Posterior cingulate gyrus (tissue), 11 donors: ENCODE results near the gene CNKSR1.
A peak's percentile ranks its signal among the peaks of the same experiment; 100 is the strongest.

Source experiments
- DNase-seq, 10 donors: peaks; one replicate each; pipeline versions ENCODE4 v3.0.0 to v3.0.0-alpha.2; 2020 to 2021; ENCODE audit warnings: mixed read lengths in 3 of 10
- intact Hi-C: fragments of 100-400 bp; cut with DNase I; formaldehyde crosslinking; loops from one replicate; pipeline ENCODE4 v1.15.1; 2023

The CNKSR1 gene

GRCh38 chr1:26158908-26159742 is 18.2 kb upstream of the CNKSR1 start, which contains the start of gene FAM110D:
Gene FAM110D (plus strand): TSS chr1:26159079. CDS start chr1:26161292, 2,213 bp downstream.
- peak in 2 of 10 donors; percentile 4 to 72 for DNase-seq
- intact Hi-C loops: no loop called here

DNA sequence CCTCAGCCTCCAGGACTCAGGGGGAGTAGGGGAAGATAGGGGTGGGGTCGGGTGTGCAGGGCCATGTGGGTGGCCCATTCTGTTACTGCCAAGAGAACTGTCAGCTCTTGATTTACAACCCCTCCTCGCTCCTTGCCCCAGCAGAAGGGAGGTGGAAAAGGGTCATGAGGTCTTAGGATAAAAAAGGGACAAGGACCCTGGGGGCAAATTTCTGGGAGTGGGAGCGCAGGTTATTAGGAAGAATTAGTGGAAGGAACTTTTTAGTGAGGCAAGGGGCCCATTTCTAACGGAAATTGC is 17.6 kb upstream of the CNKSR1 start:
- peak in 2 of 10 donors; percentile 5 to 24 for DNase-seq
- intact Hi-C loops: loop anchor here (5.0 kb wide), 1 partner anchor 122 kb away; no protein-coding TSS in a partner anchor

- intact Hi-C loops: loop anchor here (5.0 kb wide), 1 partner anchor 123 kb away; no protein-coding TSS in a partner anchor
- DNase-seq: peak in 2 of 10 donors; percentile 23 to 68
Measured at GRCh38 chr1:26160527-26161414, 16.5 kb upstream of the CNKSR1 start.

DNA sequence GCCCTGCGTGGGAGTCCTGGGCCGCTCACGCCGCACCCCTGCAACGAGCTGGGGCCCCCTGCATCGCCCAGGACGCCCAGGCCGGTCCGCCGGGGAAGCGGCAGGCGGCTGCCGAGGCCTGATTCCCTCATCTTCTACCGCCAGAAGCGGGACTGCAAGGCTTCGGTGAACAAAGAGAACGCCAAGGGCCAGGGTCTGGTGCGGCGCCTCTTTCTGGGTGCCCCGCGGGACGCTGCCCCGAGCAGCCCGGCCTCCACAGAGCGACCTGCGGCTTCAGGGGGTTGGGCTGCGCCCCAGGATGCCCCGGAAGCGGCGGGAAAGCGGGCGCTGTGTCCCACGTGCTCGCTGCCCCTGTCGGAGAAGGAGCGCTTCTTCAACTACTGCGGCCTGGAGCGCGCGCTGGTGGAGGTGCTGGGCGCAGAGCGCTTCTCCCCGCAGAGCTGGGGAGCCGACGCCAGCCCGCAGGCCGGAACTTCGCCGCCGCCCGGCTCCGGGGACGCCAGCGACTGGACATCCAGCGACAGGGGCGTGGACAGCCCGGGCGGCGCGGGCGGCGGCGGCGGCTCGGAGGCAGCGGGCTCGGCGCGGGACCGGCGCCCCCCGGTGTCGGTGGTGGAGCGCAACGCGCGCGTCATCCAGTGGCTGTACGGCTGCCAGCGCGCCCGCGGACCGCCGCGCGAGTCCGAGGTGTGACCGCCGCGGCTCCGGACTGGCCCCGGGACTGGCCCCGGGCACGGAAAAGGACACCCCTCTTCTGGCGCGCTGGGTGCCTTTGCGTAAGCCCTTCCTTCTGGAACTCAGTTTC is 15.7 kb upstream of the CNKSR1 start:
- intact Hi-C loops: loop anchor here (5.0 kb wide), 1 partner anchor 124 kb away; no protein-coding TSS in a partner anchor
- DNase-seq: peak; percentile 43 to 94 (median 58)

DNA sequence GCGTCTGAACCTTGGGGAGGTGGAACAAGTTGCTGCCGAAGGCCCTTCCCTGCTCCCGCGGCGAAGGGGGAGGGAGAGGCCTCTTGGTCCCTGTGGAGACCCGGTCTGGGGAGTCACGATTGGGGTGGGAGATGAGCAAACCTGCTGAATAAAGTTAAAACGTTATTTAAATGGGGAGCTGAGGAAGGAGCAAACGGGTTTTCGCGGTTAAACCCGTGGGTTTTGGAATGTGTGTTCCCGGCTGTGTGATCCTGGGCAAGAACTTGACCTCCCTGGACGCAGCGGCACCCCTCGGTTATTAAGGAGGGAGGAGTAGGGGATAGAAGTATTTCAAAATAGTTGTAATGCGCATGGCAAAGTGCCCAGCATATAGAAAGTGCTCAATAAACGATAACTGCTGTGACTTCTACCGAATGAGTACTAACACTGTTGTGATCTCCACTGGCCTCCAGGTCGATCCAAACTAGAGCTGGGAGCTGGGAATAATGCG is 15.0 kb upstream of the CNKSR1 start:
- no peak for DNase-seq
- intact Hi-C loops: loop anchor here (5.0 kb wide), 1 partner anchor 125 kb away; no protein-coding TSS in a partner anchor

DNA sequence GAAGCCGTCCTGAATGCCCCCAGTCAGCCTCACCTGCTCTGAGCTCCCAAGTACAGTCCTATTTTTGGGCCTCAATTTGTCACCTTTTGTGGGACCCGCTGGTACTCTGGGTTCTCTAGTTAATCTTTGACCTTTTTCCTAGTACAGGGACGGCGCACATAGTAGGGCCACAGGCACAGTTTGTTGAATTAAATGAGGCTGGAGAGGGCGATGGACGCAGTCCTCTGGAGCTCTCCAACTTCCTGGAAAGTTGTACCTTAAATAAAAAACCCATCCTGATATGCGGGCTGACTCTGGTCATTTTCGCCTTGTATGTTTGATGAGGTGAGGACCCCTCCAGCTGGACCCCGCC is 13.6 kb upstream of the CNKSR1 start:
- intact Hi-C loops: loop anchor here (5.0 kb wide), 1 partner anchor 126 kb away; no protein-coding TSS in a partner anchor
- no peak for DNase-seq

DNA sequence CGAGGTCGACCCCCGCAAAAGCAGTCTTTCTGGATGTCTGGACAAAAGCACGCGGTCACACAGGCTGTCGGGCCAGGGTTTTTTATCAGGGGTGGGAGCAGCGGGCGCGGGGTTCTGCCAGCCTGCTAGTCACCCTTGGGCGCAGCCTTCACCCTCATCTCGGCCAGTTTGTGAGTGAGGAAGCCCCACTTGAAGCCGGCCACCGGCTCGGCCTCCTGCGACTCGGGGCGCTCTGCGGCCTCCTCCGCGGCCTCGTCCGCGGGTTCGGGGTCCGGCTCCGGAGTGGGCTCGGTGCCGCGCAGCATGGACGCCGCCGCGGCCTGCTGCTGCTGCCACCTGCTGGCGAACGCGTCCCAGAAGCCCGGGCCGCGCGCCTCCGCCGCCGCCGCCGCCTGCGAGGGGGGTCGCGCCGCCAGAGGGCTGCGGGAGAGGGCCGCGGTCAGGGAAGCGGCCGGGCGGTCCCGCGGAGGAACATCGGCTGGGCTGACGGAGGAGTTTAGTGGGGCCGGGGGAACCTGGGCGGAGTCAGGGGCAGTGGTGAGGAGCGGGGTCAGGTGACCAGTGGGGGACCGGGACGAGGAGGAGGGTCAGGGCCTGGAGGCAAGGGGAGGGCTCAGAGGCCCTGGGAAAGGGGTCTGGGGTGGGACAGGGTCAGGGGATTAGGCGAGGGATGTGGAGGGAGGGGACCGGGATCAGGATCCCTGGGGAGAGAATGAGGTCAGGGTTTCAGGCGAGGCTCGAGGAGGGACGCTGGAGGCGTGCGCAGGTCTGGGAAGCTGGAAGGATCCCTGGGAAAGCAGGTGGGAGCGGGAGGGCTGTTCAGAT is 13.0 kb upstream of the CNKSR1 start:
- intact Hi-C loops: loop anchor here (5.0 kb wide), 1 partner anchor 127 kb away; no protein-coding TSS in a partner anchor
- DNase-seq: peak in 6 of 10 donors; percentile 25 to 90 (median 66)

GRCh38 chr1:26164861-26165842 is 12.1 kb upstream of the CNKSR1 start:
- intact Hi-C loops: loop anchor here (5.0 kb wide), 2 partner anchors 67 to 128 kb away; partner anchors contain the start of gene CEP85
- DNase-seq: peak in 2 of 10 donors; percentile 60 to 67

GRCh38 chr1:26166719-26167281 is 10.5 kb upstream of the CNKSR1 start:
- intact Hi-C loops: loop anchor here (5.0 kb wide), 1 partner anchor 66 kb away; the partner anchor contains the start of gene CEP85
- no peak for DNase-seq

- peak in 2 of 10 donors; percentile 73 to 80 for DNase-seq
- intact Hi-C loops: loop anchor here (2.0 to 5.0 kb wide), 2 partner anchors 58 to 64 kb away; partner anchors contain the start of genes CEP85 and PDIK1L
Measured at GRCh38 chr1:26168410-26169197, 8.7 kb upstream of the CNKSR1 start, which contains the start of gene C1orf232. Gene C1orf232 (minus strand): TSS chr1:26168963. CDS start chr1:26168499, 464 bp downstream.

GRCh38 chr1:26169198-26169554 is 8.1 kb upstream of the CNKSR1 start:
- intact Hi-C loops: loop anchor here (2.0 to 5.0 kb wide), 2 partner anchors 58 to 63 kb away; partner anchors contain the start of genes CEP85 and PDIK1L
- no peak for DNase-seq

GRCh38 chr1:26169669-26170471 is 7.4 kb upstream of the CNKSR1 start, which contains the start of gene ZNF593:
Gene ZNF593 (plus strand): TSS chr1:26169908. CDS start chr1:26169984, 76 bp downstream.
- intact Hi-C loops: loop anchor here (2.0 to 5.0 kb wide), 2 partner anchors 59 to 62 kb away; partner anchors contain the start of genes CEP85 and PDIK1L
- DNase-seq: peak; percentile 85 to 99 (median 92)

GRCh38 chr1:26170472-26170821 is 6.8 kb upstream of the CNKSR1 start:
- no peak for DNase-seq
- intact Hi-C loops: no loop called here

DNA sequence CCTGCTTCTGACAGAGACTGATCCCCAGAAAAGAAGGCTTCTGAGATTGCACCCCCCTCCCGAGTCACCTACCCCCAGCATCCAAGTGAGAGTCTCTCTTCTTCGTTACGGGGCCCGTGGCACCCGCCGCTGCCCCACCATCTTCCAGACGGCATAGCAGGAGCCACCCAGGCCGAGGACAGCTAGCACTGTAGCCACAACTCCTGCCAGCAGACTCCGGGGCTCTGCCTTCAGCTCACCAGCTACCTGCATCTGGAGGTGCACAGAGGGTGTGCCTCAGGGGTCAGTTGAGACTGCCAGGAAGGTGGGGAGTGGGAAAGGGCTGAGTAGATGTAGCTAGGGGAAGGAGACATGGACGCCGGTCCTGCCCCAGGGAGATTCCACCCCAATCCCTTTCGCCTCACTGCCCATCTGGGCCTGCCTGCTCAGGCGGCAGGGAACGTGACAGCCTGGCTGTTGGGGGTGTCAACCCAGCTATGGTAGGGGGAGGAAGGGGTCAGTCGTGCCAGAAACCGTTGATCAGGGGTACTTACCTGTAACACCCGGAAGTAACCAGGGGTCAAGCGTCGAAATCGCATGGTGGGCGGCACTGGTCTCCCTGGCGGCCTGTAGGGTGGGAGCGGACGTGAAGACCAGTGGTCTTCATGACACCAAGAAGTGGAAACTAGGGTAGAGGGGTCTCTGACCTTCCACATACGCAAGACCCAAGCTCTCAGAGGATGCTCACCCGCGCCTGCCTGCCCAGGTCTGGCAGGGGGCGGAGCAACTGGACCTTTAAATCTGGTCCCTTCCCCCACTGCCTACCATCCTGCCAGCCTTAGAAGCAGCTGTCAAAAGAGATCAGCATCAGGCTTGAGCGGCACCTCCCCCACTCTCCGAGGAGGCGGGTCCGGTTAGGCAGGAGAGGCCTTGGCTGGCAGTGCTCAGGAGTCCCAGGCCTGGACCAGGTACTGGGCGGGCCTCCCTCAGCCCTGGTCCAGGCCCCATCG is 5.9 kb upstream of the CNKSR1 start, which contains the start of gene ZNF593OS:
Gene ZNF593OS, minus strand, starts transcription at position 749 of the 989 bp plus-strand sequence. Its CDS starts 171 bp downstream, at position 578.
- intact Hi-C loops: no loop called here
- peak in 1 of 10 donors; percentile 73 for DNase-seq
